HepG2 (cell line): ENCODE data around the gene ANKS3. TPM values are rescaled to one million over a fixed set of nuclear protein-coding genes. Genes with fewer than 3 reads are reported as not detected.

Experiments
- ATF7-NPFF ChIP-seq: sonication (generic); formaldehyde crosslinking; IDR thresholded peaks from 2 replicates; pipeline ENCODE4 v1.8.1; 2023; ENCODE audit warnings: mild to moderate bottlenecking, low read depth, missing genetic modification reagents, moderate library complexity
- CHD4 ChIP-seq: fragments of 200-600 bp; sonication (generic); IDR thresholded peaks from 2 replicates; pipeline ENCODE4 v1.7.0; 2017; ENCODE audit warnings: mild to moderate bottlenecking, low read length, borderline replicate concordance
- EHMT2 ChIP-seq: fragments of 200-600 bp; sonication (generic); IDR thresholded peaks from 2 replicates; pipeline ENCODE4 v1.7.0; 2017; ENCODE audit warnings: antibody characterized with exemption, low read depth, low read length, borderline replicate concordance
- FOSL1 ChIP-seq: sonication (generic); formaldehyde crosslinking; IDR thresholded peaks from 2 replicates; pipeline ENCODE4 v1.9.0; 2021; ENCODE audit warnings: missing genetic modification reagents, borderline replicate concordance
- PAWR ChIP-seq: sonication (generic); formaldehyde crosslinking; IDR thresholded peaks from 2 replicates; pipeline ENCODE4 v1.4.0; 2020; ENCODE audit warnings: missing genetic modification reagents, mild to moderate bottlenecking, borderline replicate concordance
- RAD21 ChIP-seq: fragments of 450-650 bp; formaldehyde crosslinking; IDR thresholded peaks from 2 replicates; pipeline ENCODE4 v1.5.0; 2020; ENCODE audit warnings: mild to moderate bottlenecking
- SAP130 ChIP-seq: IDR thresholded peaks from 2 replicates; pipeline ENCODE4 v1.6.1; 2016; ENCODE audit warnings: low read depth
- THAP11 ChIP-seq: IDR thresholded peaks from 2 replicates; pipeline ENCODE4 v1.6.1; 2016; ENCODE audit warnings: missing biosample characterization, missing genetic modification reagents
- XRCC5 ChIP-seq: fragments of 200-400 bp; formaldehyde crosslinking; optimal IDR thresholded peaks from 2 replicates; pipeline ENCODE3; 2017; ENCODE audit warnings: mild to moderate bottlenecking, low read length
- ZBTB38 ChIP-seq: sonication (generic); formaldehyde crosslinking; IDR thresholded peaks from 2 replicates; pipeline ENCODE4 v1.5.1; 2020; ENCODE audit warnings: mild to moderate bottlenecking, missing genetic modification reagents
- ZNF24 ChIP-seq: fragments of 450-650 bp; IDR thresholded peaks from 2 replicates; pipeline ENCODE4 v1.6.1; 2017; ENCODE audit warnings: antibody characterized with exemption, mild to moderate bottlenecking
- ZNF329 ChIP-seq: sonication (generic); formaldehyde crosslinking; IDR thresholded peaks from 2 replicates; pipeline ENCODE4 v1.9.0; 2021; ENCODE audit warnings: low read depth, mild to moderate bottlenecking, missing genetic modification reagents
- ZNF550 ChIP-seq: sonication (generic); formaldehyde crosslinking; IDR thresholded peaks from 2 replicates; pipeline ENCODE4 v1.4.0; 2020; ENCODE audit warnings: mild to moderate bottlenecking, missing genetic modification reagents, borderline replicate concordance
- ZNF619 ChIP-seq: sonication (generic); formaldehyde crosslinking; IDR thresholded peaks from 2 replicates; pipeline ENCODE4 v1.4.0; 2020; ENCODE audit warnings: mild to moderate bottlenecking, missing genetic modification reagents
- ZNF772 ChIP-seq: sonication (generic); formaldehyde crosslinking; IDR thresholded peaks from 2 replicates; pipeline ENCODE4 v1.5.0; 2020; ENCODE audit warnings: mild to moderate bottlenecking, missing genetic modification reagents
- ZNF777 ChIP-seq: sonication (generic); formaldehyde crosslinking; IDR thresholded peaks from 2 replicates; pipeline ENCODE4 v1.4.0; 2020; ENCODE audit warnings: missing genetic modification reagents
- polyA plus RNA-seq, 8 experiments: library from polyadenylated mRNA; depleted of rRNA in 3 of 8; stranded (reverse) in 7 of 8; unstranded in 1 of 8; fragments of >200 nt; fragmentation: Illumina TruSeq in 4 of 8; extraction: Trizol in 4 of 8; gene quantifications; 2 replicates each; pipeline versions ENCODE4 v1.2.1 to v1.2.3, GENCODE V29; 2011 to 2016; ENCODE audit warnings: low read depth in 4 of 8, missing spikeins in 1 of 8, mixed read lengths in 1 of 8; ENCODE audit not compliant: insufficient read depth in 1 of 8
- total RNA-seq, 5 experiments: library from RNA; depleted of rRNA; stranded (reverse); fragments of >200 nt; fragmentation: Illumina TruSeq; extraction: Trizol; gene quantifications; 2 replicates each; pipeline ENCODE4 v1.2.3, GENCODE V29; 2016; ENCODE audit warnings: low read depth in 1 of 5
- TF ChIP-seq, protein P1 (sequence below): sonication (generic); formaldehyde crosslinking; IDR thresholded peaks from 2 replicates; pipeline ENCODE4 v1.4.0; 2020; ENCODE audit warnings: low read depth, missing genetic modification reagents
- TF ChIP-seq, protein P2 (sequence below): sonication (generic); formaldehyde crosslinking; IDR thresholded peaks from 2 replicates; pipeline ENCODE4 v1.8.0; 2022; ENCODE audit warnings: missing genetic modification reagents, low read depth, mild to moderate bottlenecking, borderline replicate concordance
- TF ChIP-seq, protein P3 (sequence below): sonication (generic); formaldehyde crosslinking; conservative IDR thresholded peaks from 2 replicates; pipeline ENCODE4 v1.5.0; 2020; ENCODE audit warnings: missing genetic modification reagents
- TF ChIP-seq, protein P4 (sequence below): sonication (generic); formaldehyde crosslinking; IDR thresholded peaks from 2 replicates; pipeline ENCODE4 v1.4.0; 2020; ENCODE audit warnings: mild to moderate bottlenecking, missing genetic modification reagents
- TF ChIP-seq, protein P5 (sequence below): sonication (generic); formaldehyde crosslinking; IDR thresholded peaks from 2 replicates; pipeline ENCODE4 v1.4.0; 2020; ENCODE audit warnings: mild to moderate bottlenecking, low read depth, missing genetic modification reagents

Gene ANKS3
- total and polyA plus RNA-seq, 2 of the 13 experiments (the other 11 are each of a cell fraction or from before 2014, with no cell fraction given): 11.4 to 15.9 TPM

DNA sequence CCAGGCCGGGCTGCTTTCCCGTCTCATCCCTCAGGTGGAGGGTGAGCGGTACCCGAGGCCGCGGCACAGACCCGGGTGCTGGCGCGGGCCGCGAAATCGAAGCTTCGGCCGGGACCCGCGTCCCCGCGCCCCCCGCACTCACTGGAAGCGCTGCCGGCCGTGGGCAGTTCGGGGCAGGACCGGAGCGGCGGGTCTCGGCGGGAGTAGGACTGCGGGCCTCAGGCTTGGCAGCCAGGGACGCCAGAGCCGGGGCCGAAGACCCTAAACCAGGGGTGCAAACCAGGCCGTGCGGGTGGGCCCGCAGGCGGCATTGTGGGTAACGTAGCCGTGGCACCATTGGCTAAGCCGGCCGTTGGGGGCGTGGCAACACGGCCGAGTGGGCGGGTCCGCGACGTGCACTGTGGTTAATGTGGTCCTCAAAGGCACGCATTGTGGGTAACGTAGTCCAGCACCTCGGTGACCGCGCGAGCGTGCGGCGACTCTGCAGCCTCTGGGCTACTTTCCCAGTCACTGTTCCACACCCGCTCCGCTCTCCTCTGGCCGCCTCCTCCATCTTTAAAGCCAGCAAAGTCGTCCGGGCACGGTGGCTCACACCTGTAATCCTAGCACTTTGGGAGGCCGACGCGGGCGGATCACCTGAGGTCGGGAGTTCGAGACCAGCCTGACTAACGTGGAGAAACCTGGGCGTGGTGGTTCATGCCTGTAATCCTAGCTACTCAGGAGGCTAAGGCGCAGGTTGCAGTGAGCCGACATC lies 33.0 kb upstream of the ANKS3 start, which contains the start of gene ZNF500 (continued):
- TF ChIP-seq, protein P1, sequence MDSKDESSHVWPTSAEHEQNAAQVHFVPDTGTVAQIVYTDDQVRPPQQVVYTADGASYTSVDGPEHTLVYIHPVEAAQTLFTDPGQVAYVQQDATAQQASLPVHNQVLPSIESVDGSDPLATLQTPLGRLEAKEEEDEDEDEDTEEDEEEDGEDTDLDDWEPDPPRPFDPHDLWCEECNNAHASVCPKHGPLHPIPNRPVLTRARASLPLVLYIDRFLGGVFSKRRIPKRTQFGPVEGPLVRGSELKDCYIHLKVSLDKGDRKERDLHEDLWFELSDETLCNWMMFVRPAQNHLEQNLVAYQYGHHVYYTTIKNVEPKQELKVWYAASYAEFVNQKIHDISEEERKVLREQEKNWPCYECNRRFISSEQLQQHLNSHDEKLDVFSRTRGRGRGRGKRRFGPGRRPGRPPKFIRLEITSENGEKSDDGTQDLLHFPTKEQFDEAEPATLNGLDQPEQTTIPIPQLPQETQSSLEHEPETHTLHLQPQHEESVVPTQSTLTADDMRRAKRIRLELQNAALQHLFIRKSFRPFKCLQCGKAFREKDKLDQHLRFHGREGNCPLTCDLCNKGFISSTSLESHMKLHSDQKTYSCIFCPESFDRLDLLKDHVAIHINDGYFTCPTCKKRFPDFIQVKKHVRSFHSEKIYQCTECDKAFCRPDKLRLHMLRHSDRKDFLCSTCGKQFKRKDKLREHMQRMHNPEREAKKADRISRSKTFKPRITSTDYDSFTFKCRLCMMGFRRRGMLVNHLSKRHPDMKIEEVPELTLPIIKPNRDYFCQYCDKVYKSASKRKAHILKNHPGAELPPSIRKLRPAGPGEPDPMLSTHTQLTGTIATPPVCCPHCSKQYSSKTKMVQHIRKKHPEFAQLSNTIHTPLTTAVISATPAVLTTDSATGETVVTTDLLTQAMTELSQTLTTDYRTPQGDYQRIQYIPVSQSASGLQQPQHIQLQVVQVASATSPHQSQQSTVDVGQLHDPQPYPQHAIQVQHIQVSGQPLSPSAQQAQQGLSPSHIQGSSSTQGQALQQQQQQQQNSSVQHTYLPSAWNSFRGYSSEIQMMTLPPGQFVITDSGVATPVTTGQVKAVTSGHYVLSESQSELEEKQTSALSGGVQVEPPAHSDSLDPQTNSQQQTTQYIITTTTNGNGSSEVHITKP (CRISPR knock-in tag): no peak
- TF ChIP-seq ZNF619 (CRISPR knock-in tag) (no peak), CHD4 (no peak), EHMT2 (no peak), XRCC5 (no peak), ZNF24 (no peak), THAP11 (CRISPR knock-in tag) (peak; percentile 99), RAD21 (0 out of 2 replicates have a peak, but pooled peaks have one; percentile 15), ZNF772 (CRISPR knock-in tag) (peak; percentile 60; the same call in 1 of the 2 replicates), ZNF777 (CRISPR knock-in tag) (0 out of 2 replicates have a peak, but pooled peaks have one; percentile 33), SAP130 (CRISPR knock-in tag) (peak; percentile 95), PAWR (CRISPR knock-in tag) (no peak), ZNF550 (CRISPR knock-in tag) (no peak), ZBTB38 (CRISPR knock-in tag) (peak; percentile 76), ATF7-NPFF (peak; percentile 85), FOSL1 (CRISPR knock-in tag) (no peak), ZNF329 (CRISPR knock-in tag) (0 out of 2 replicates have a peak, but pooled peaks have one; percentile 49)
- TF ChIP-seq, protein P2, sequence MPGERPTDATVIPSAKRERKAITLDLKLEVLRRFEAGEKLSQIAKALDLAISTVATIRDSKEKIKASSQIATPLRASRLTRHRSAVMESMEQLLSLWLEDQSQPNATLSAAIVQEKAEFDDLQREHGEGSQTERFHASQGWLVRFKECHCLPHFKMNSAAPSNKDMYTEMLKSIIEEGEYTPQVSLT (CRISPR knock-in tag): no peak
- TF ChIP-seq, protein P3, sequence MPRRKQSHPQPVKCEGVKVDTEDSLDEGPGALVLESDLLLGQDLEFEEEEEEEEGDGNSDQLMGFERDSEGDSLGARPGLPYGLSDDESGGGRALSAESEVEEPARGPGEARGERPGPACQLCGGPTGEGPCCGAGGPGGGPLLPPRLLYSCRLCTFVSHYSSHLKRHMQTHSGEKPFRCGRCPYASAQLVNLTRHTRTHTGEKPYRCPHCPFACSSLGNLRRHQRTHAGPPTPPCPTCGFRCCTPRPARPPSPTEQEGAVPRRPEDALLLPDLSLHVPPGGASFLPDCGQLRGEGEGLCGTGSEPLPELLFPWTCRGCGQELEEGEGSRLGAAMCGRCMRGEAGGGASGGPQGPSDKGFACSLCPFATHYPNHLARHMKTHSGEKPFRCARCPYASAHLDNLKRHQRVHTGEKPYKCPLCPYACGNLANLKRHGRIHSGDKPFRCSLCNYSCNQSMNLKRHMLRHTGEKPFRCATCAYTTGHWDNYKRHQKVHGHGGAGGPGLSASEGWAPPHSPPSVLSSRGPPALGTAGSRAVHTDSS (CRISPR knock-in tag): no peak
- TF ChIP-seq, protein P4, sequence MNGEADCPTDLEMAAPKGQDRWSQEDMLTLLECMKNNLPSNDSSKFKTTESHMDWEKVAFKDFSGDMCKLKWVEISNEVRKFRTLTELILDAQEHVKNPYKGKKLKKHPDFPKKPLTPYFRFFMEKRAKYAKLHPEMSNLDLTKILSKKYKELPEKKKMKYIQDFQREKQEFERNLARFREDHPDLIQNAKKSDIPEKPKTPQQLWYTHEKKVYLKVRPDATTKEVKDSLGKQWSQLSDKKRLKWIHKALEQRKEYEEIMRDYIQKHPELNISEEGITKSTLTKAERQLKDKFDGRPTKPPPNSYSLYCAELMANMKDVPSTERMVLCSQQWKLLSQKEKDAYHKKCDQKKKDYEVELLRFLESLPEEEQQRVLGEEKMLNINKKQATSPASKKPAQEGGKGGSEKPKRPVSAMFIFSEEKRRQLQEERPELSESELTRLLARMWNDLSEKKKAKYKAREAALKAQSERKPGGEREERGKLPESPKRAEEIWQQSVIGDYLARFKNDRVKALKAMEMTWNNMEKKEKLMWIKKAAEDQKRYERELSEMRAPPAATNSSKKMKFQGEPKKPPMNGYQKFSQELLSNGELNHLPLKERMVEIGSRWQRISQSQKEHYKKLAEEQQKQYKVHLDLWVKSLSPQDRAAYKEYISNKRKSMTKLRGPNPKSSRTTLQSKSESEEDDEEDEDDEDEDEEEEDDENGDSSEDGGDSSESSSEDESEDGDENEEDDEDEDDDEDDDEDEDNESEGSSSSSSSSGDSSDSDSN (CRISPR knock-in tag): peak; percentile 81
- TF ChIP-seq, protein P5, sequence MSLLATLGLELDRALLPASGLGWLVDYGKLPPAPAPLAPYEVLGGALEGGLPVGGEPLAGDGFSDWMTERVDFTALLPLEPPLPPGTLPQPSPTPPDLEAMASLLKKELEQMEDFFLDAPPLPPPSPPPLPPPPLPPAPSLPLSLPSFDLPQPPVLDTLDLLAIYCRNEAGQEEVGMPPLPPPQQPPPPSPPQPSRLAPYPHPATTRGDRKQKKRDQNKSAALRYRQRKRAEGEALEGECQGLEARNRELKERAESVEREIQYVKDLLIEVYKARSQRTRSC (CRISPR knock-in tag): no peak
